H1 (cell line): ENCODE measurements around the gene CRYM. TPM values are rescaled to one million over a fixed set of nuclear protein-coding genes. Genes with fewer than 3 reads are reported as not detected.

ENCODE experiments used
- CTCF ChIA-PET: fragments of 300-600 bp; sonication (Branson Sonifier 250); formaldehyde crosslinking; loops from one replicate; lab custom pipeline; 2021; ENCODE audit not compliant: partially characterized antibody; lab: Charles Lee
- POLR2A ChIA-PET: fragments of 300-600 bp; sonication (Branson Sonifier 250); formaldehyde crosslinking; loops from one replicate; lab custom pipeline; 2021; ENCODE audit warnings: inconsistent platforms; ENCODE audit not compliant: partially characterized antibody; lab: Charles Lee
- DNase-seq, 2 experiments: peaks; one replicate each; pipeline versions ENCODE4 v3.0.0 to v3.0.0-alpha.2; 2010 to 2022; ENCODE audit warnings: low spot score in 2 of 2, low read depth in 1 of 2, mixed read lengths in 1 of 2
- FAIRE-seq: peaks from 2 replicates; lab custom pipeline; 2011; peaks lifted over from hg19 to GRCh38; lab: Jason Lieb, UNC
- H2AFZ ChIP-seq: 2 replicates; pipeline ENCODE4 v1.8.1; 2012; ENCODE audit warnings: low read length, inconsistent platforms
- H2AK5ac ChIP-seq: 2 replicates; pipeline ENCODE4 v1.6.1; 2013; ENCODE audit warnings: low read depth, low read length
- H2BK120ac ChIP-seq: replicated peaks from 2 replicates; pipeline ENCODE3; 2013; ENCODE audit warnings: low read depth, low read length, inconsistent platforms
- H2BK12ac ChIP-seq: 2 replicates; pipeline ENCODE4 v1.6.1; 2013; ENCODE audit warnings: low read depth, low read length
- H2BK15ac ChIP-seq: 2 replicates; pipeline ENCODE4 v1.6.1; 2013; ENCODE audit warnings: low read length
- H2BK20ac ChIP-seq: 2 replicates; pipeline ENCODE4 v1.6.1; 2013; ENCODE audit warnings: low read length
- H2BK5ac ChIP-seq: 2 replicates; pipeline ENCODE4 v1.6.1; 2013; ENCODE audit warnings: low read depth, low read length
- H3K14ac ChIP-seq: 2 replicates; pipeline ENCODE4 v1.6.1; 2013; ENCODE audit warnings: inconsistent platforms; ENCODE audit not compliant: insufficient read length
- H3K18ac ChIP-seq: 2 replicates; pipeline ENCODE4 v1.6.1; 2013; ENCODE audit warnings: low read length; ENCODE audit errors: extremely low read depth
- H3K23ac ChIP-seq: 2 replicates; pipeline ENCODE4 v1.6.1; 2013; ENCODE audit warnings: inconsistent platforms; ENCODE audit not compliant: insufficient read length
- H3K23me2 ChIP-seq: 2 replicates; pipeline ENCODE4 v1.6.1; 2013; ENCODE audit warnings: low read depth, low read length
- H3K27ac ChIP-seq: 2 replicates; pipeline ENCODE4 v1.6.1; 2011; ENCODE audit warnings: low read depth, low read length, inconsistent platforms
- H3K27me3 ChIP-seq, 4 experiments: replicated peaks in 1 of 4; 1 replicate in 1 of 4; 2 replicates in 3 of 4; pipeline versions ENCODE4 v1.6.1 to v1.8.1; 2011 to 2013; ENCODE audit warnings: low read length in 3 of 4, mild to moderate bottlenecking in 3 of 4, inconsistent platforms in 2 of 4, mixed read lengths in 2 of 4, moderate library complexity in 1 of 4; ENCODE audit not compliant: control insufficient read depth in 3 of 4, insufficient read depth in 3 of 4; ENCODE audit errors: extremely low read depth in 1 of 4
- H3K36me3 ChIP-seq, 4 experiments: 2 replicates each; pipeline versions ENCODE4 v1.6.1 to v1.8.1; 2011 to 2013; ENCODE audit warnings: mild to moderate bottlenecking in 4 of 4, low read length in 3 of 4, moderate library complexity in 2 of 4, control low read depth in 1 of 4, inconsistent platforms in 1 of 4; ENCODE audit not compliant: insufficient read depth in 4 of 4, control insufficient read depth in 2 of 4
- H3K4ac ChIP-seq: replicated peaks from 2 replicates; pipeline ENCODE3; 2013; ENCODE audit warnings: low read length, low read depth, mixed read lengths, inconsistent platforms; ENCODE audit not compliant: insufficient read length
- H3K4me1 ChIP-seq, 4 experiments: replicated peaks in 1 of 4; 1 replicate in 1 of 4; 2 replicates in 3 of 4; pipeline versions ENCODE4 v1.6.1 to v1.8.1; 2011 to 2013; ENCODE audit warnings: low read length in 3 of 4, inconsistent platforms in 2 of 4, mixed read lengths in 1 of 4; ENCODE audit not compliant: insufficient read depth in 4 of 4, control insufficient read depth in 3 of 4
- H3K4me2 ChIP-seq, 2 experiments: 2 replicates each; pipeline versions ENCODE4 v1.6.1 to v1.8.1; 2011 to 2013; ENCODE audit warnings: low read depth in 2 of 2, low read length in 2 of 2, control low read depth in 1 of 2, inconsistent platforms in 1 of 2, mild to moderate bottlenecking in 1 of 2; ENCODE audit not compliant: insufficient read depth in 1 of 2
- H3K4me3 ChIP-seq, 4 experiments: fragments of 200-600, 300-600 bp in 1 of 4; sonication (generic), shearing (Covaris generic), sonication (Bioruptor Twin) in 1 of 4; 2 replicates each; pipeline versions ENCODE4 v1.5.1 to v1.8.1; 2011 to 2016; ENCODE audit warnings: low read length in 4 of 4, low read depth in 3 of 4, control low read depth in 2 of 4, inconsistent platforms in 2 of 4, mild to moderate bottlenecking in 2 of 4, mixed read lengths in 1 of 4, moderate library complexity in 1 of 4; ENCODE audit not compliant: insufficient read depth in 2 of 4; ENCODE audit errors: extremely low read depth in 1 of 4
- H3K56ac ChIP-seq: replicated peaks from 2 replicates; pipeline ENCODE3; 2013; ENCODE audit warnings: low read depth, mild to moderate bottlenecking, mixed read lengths, low read length, inconsistent platforms; ENCODE audit not compliant: insufficient read length
- H3K79me1 ChIP-seq: 2 replicates; pipeline ENCODE4 v1.6.1; 2013; ENCODE audit warnings: low read depth, low read length, control low read depth
- H3K79me2 ChIP-seq, 2 experiments: 2 replicates each; pipeline versions ENCODE4 v1.6.1 to v1.8.1; 2012 to 2013; ENCODE audit warnings: low read length in 2 of 2, mild to moderate bottlenecking in 2 of 2, inconsistent platforms in 1 of 2; ENCODE audit not compliant: insufficient read depth in 2 of 2, control insufficient read depth in 1 of 2
- H3K9ac ChIP-seq, 4 experiments: replicated peaks in 1 of 4; 1 replicate in 1 of 4; 2 replicates in 3 of 4; pipeline versions ENCODE4 v1.6.1 to v1.8.1; 2011 to 2013; ENCODE audit warnings: low read depth in 3 of 4, low read length in 3 of 4, control low read depth in 2 of 4, mild to moderate bottlenecking in 2 of 4, moderate library complexity in 2 of 4, inconsistent platforms in 1 of 4; ENCODE audit errors: extremely low read depth in 1 of 4
- H3K9me3 ChIP-seq, 2 experiments: 2 replicates each; pipeline versions ENCODE4 v1.6.1 to v1.8.1; 2012 to 2013; ENCODE audit warnings: mild to moderate bottlenecking in 2 of 2, moderate library complexity in 2 of 2, control low read depth in 1 of 2, inconsistent platforms in 1 of 2, low read depth in 1 of 2, low read length in 1 of 2, mixed read lengths in 1 of 2; ENCODE audit not compliant: insufficient read depth in 2 of 2
- H4K20me1 ChIP-seq, 2 experiments: replicated peaks in 1 of 2; 2 replicates each; pipeline versions ENCODE3 to v1.8.1; 2011 to 2013; ENCODE audit warnings: inconsistent platforms in 2 of 2, low read length in 2 of 2, mild to moderate bottlenecking in 1 of 2; ENCODE audit not compliant: insufficient read depth in 2 of 2, control insufficient read depth in 1 of 2
- H4K5ac ChIP-seq: 2 replicates; pipeline ENCODE4 v1.6.1; 2013; ENCODE audit warnings: low read length, low read depth, mixed read lengths, inconsistent platforms; ENCODE audit not compliant: insufficient read length
- H4K8ac ChIP-seq: 2 replicates; pipeline ENCODE4 v1.8.0; 2013; ENCODE audit warnings: mild to moderate bottlenecking, moderate library complexity, low read length, inconsistent platforms; ENCODE audit not compliant: insufficient read depth; ENCODE audit errors: extremely low read depth
- H4K91ac ChIP-seq: replicated peaks from 2 replicates; pipeline ENCODE3; 2013; ENCODE audit warnings: low read length, mixed read lengths, inconsistent platforms; ENCODE audit not compliant: insufficient read length
- CTCF ChIP-seq, 3 experiments: IDR thresholded peaks; 1 replicate in 2 of 3; 2 replicates in 1 of 3; pipeline versions ENCODE4 v1.5.1 to v1.6.1; 2011; ENCODE audit warnings: low read length in 3 of 3, mild to moderate bottlenecking in 3 of 3, inconsistent platforms in 2 of 3, low read depth in 1 of 3, moderate library complexity in 1 of 3; ENCODE audit not compliant: insufficient read depth in 1 of 3; ENCODE audit errors: control extremely low read depth in 1 of 3
- E2F6 ChIP-seq: IDR thresholded peaks from 2 replicates; pipeline ENCODE4 v1.6.1; 2012; ENCODE audit warnings: inconsistent platforms
- WGBS, 2 experiments: shearing (Covaris generic) in 1 of 2; methylation state at CpG; one replicate each; pipeline versions ENCODE4 v1.1.6 to v1.1.7; 2013 to 2015; ENCODE audit warnings: low lambda C conversion rate in 2 of 2, mixed read lengths in 2 of 2, inconsistent platforms in 1 of 2, low coverage in 1 of 2, missing lambda C conversion rate in 1 of 2; ENCODE audit not compliant: insufficient replicate concordance in 2 of 2, insufficient coverage in 1 of 2, insufficient read length in 1 of 2; ENCODE audit errors: extremely low coverage in 1 of 2, missing lambda C conversion rate in 1 of 2; 5-methylcytosine and 5-hydroxymethylcytosine counted together
- polyA plus RNA-seq, 7 experiments: library from polyadenylated mRNA; depleted of rRNA in 3 of 7; stranded (reverse) in 5 of 7; unstranded in 2 of 7; fragments of >200 nt in 5 of 7; fragments of 200-250 nt in 2 of 7; gene quantifications; 1 replicate in 5 of 7; 2 replicates in 1 of 7; 4 replicates in 1 of 7; pipeline versions ENCODE4 v1.2.1 to v1.2.3, GENCODE V29; 2011 to 2013; ENCODE audit warnings: missing spikeins in 2 of 7, mixed read lengths in 2 of 7
- total RNA-seq: library from RNA; stranded (reverse); fragmentation: NEBNext Ultra II Directional; extraction: Animal tissue kit (Norgen Biotek cat#: 25700); gene quantifications from 2 replicates; pipeline ENCODE4 v1.2.1, GENCODE V29; 2021

CRYM gene
- total and polyA plus RNA-seq, 2 of the 8 experiments (the other 6 are each of a cell fraction or from before 2014, with no cell fraction given), result 12.9 to 40.4 TPM

- Histone ChIP-seq H4K5ac (no peak overlapping the region), H3K27me3 (no peaks in the 10 kb centered on the region), H2AFZ (no peak overlapping the region), H3K4me1 (no peaks in the 10 kb centered on the region), H2BK20ac (no peak overlapping the region), H2BK5ac (no peak overlapping the region), H2AK5ac (no peak overlapping the region), H4K91ac (no peak overlapping the region), H3K36me3 (no peaks in the 10 kb centered on the region), H3K23ac (no peak overlapping the region), H2BK12ac (no peak overlapping the region), H3K56ac (no peak overlapping the region), H3K79me2 (no peaks in the 10 kb centered on the region), H3K9ac (no peak overlapping the region), H4K8ac (no peak overlapping the region), H3K4me3 (no peak overlapping the region), H3K4ac (no peak overlapping the region), H4K20me1 (no peaks in the 10 kb centered on the region), H3K4me2 (no peak overlapping the region), H3K79me1 (no peaks in the 10 kb centered on the region), H2BK15ac (no peak overlapping the region), H3K23me2 (no peaks in the 10 kb centered on the region), H2BK120ac (no peak overlapping the region), H3K9me3 (no peaks in the 10 kb centered on the region), H3K18ac (no peak overlapping the region), H3K27ac (no peak overlapping the region), H3K14ac (no peak overlapping the region)
- DNase-seq (no peak), FAIRE-seq (no peak)
- WGBS, 2 experiments, result 88% methylated on average over 15 of the region's 15 CpGs; no CpG with 5 or more reads in 1 of the 2 experiments
- CTCF ChIA-PET, result no interaction called here
- POLR2A ChIA-PET, result no interaction called here
- TF ChIP-seq E2F6 (no peak), CTCF (IDR thresholded peaks at IDR 0.05; ENCODE audit: control extremely low read depth in 1 of 3, insufficient read depth in 1 of 3, low read depth in 1 of 3, low read length in 3 of 3) (no peak)
These were observed 27.8 kb downstream of the CRYM start for GRCh38 chr16:21250072-21250923.
